Measurements from ENCODE around the gene ATP8B1. TPM values are rescaled to one million over a fixed set of nuclear protein-coding genes. Genes with fewer than 3 reads are reported as not detected.

Gene ATP8B1
- total RNA-seq, 2 donors from 2014 or later, result 27.7 to 47.3 TPM

- intact Hi-C loops (cut with DNase I), result loop anchor here in 1 of 2 donors (1.0 kb wide), 1 partner anchor 36 kb away; no protein-coding TSS in a partner anchor
- no peak for DNase-seq (ENCODE audit: low spot score)
Measured at GRCh38 chr18:57776767-57777166, 26.3 kb downstream of the ATP8B1 start.

DNA sequence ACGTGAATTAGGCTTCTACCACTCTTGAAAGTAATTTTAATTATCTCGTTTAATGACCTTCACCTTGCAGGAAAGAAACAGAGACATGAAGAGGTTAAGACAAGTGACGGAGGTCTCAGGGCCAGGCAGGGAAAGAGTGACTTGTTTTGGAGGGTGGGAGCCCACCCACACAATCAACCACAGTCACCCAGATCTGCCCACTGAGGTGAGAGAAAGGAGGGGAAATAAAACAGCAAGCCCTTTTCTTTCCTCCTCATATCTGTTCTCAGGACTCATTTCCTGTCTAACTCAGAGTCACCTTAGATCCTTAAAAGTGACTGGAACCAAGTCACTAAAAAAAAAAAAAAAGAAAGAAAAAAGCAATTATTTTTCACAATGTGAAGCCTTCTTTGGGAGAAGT is 26.8 kb downstream of the ATP8B1 start:
- intact Hi-C loops (cut with DNase I), result loop anchor here in 1 of 2 donors (1.0 kb wide), 1 partner anchor 36 kb away; no protein-coding TSS in a partner anchor
- DNase-seq (ENCODE audit: low spot score), result no peak

DNA sequence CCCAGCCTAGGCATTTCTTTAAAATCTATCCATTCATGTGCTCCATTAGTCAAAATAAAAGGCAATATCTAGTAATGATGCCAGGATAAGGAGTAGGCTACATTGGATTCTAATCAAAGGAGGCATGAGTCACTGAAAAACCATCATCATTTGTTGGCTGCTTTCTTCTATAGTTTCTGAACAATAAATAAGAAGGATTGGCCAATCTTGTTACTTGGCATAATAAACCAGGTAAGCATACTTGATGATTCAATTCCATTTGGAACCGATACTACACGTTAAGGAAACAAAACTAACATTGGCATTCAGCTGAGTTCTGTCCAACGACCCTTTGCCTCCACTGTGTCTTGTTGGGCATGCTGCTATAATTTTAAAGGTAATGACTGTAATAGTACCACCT is 27.2 kb downstream of the ATP8B1 start:
- DNase-seq (ENCODE audit: low spot score), result no peak
- intact Hi-C loops (cut with DNase I), result loop anchor here in 1 of 2 donors (1.0 kb wide), 1 partner anchor 36 kb away; no protein-coding TSS in a partner anchor

DNA sequence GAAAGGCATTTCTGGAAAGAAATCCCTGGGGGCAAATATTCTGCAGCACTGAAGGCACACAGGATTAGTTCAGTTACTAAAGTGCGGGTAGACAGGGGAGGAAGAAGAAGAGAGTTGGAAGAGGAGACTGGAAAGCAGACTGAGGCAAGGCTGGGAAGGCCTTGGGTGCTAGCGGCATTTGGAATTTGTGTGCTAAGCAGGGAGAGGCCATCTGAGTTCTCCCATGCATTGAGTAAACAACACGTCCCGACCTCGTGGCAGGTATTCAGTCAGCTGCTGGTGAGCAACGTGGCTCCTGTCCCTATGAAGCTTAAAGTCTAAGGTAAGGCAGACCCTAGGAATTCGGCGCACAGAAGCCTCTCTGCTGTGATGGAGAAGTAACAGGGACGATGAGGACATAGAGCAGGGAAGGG is 30.7 kb downstream of the ATP8B1 start:
- DNase-seq (ENCODE audit: low spot score), result no peak
- intact Hi-C loops (cut with DNase I), result no loop called here

DNA sequence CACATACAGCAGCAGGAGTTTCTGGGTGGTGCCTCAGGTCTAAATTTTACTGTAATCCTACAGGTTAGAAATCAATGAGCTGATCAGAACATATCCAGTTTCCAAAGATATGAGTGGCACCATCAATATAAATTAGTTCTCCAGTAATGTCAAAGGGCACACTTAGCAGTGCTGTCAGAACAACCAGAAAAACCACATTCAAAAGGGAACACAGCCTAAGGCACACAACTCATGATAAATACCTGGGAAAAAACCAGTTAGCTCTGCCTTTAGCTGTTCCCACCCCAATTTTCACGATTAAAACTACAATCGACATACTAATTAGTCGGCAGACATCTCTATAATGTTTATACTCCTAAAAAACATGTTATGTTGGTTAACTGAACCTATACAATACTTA is 31.5 kb downstream of the ATP8B1 start:
- intact Hi-C loops (cut with DNase I), result no loop called here
- DNase-seq (ENCODE audit: low spot score), result no peak

- no peak for DNase-seq (ENCODE audit: low spot score)
- intact Hi-C loops (cut with DNase I), result no loop called here
Measured at GRCh38 chr18:57771193-57771592, 31.9 kb downstream of the ATP8B1 start.

- intact Hi-C loops (cut with DNase I), result no loop called here
- DNase-seq (ENCODE audit: low spot score), result no peak
Measured at GRCh38 chr18:57768537-57769326, 34.4 kb downstream of the ATP8B1 start.

- DNase-seq (ENCODE audit: low spot score), result no peak
- intact Hi-C loops (cut with DNase I), result no loop called here
Measured at GRCh38 chr18:57767259-57768050, 35.7 kb downstream of the ATP8B1 start.

DNA sequence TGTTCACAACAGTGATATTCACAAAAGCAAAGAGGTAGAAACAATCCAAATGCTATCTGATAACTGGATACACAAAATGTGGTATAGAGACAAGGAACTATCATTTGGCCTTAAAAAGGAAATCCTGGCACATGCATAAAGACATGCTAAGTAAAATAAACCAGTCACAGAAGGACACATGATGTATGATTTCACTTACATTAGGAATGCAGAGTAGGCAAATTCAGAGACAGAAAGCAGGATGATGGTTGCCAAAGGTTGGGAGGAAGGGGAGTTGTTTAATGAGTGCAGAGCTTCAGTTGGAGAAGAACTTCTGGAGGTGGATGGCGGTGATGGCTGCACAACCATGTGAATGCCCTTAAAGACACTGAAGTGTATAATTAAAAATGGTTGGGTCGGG is 38.1 kb downstream of the ATP8B1 start:
- DNase-seq (ENCODE audit: low spot score), result no peak
- intact Hi-C loops (cut with DNase I), result no loop called here

- DNase-seq (ENCODE audit: low spot score), result no peak
- intact Hi-C loops (cut with DNase I), result no loop called here
Measured at GRCh38 chr18:57764087-57764486, 39.0 kb downstream of the ATP8B1 start.

GRCh38 chr18:57762686-57763085 is 40.4 kb downstream of the ATP8B1 start:
- intact Hi-C loops (cut with DNase I), result no loop called here
- DNase-seq (ENCODE audit: low spot score), result no peak

GRCh38 chr18:57759650-57760049 is 43.5 kb downstream of the ATP8B1 start:
- intact Hi-C loops (cut with DNase I), result no loop called here
- no peak for DNase-seq (ENCODE audit: low spot score)

DNA sequence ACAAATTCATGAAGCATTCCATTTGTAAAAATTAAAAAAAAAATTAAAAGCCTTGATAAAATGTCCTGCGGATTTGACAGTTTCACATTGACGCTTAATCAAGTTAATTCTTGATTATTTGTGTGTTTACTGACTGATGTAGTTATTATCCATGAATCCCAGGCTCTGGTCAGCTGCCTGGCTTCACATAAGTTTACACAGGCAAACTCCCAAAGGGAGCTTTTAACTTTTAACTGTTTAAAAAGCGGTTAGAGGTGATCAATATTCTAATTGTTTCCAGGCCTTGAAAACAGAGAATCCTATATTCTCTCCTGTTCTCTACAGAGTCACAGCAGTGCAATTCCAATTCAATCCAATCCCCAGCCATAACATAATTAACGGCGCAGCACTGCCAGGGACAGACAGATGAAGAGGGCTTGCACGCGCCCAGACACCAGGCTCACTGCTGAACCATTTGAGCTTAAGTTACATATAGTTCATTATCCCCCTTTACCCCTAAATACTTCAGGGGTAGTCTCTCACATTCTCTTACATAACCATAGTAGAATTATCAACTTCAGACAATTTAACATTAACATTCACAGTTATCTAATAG is 47.5 kb downstream of the ATP8B1 start:
- intact Hi-C loops (cut with DNase I), result no loop called here
- no peak for DNase-seq (ENCODE audit: low spot score)

GRCh38 chr18:57754577-57755338 is 48.4 kb downstream of the ATP8B1 start:
- no peak for DNase-seq (ENCODE audit: low spot score)
- intact Hi-C loops (cut with DNase I), result no loop called here

DNA sequence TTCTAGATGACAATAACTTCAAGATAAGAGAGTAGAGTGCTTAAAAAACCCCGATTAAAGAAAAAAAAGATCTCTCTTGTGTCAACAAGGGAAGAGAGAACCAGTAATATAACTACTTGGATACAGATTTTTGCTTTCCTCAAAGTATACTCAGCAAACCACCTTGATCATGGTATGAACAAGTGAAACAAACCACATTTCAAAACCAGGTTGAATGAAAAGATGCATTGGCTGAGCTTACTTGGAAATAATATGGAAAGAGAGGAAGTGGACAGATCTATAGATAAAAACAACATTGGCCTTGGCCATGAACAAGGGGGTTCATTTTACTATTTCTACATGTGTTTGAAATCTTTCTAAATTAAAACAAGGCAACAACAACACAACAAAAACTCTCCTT is 50.1 kb downstream of the ATP8B1 start:
- intact Hi-C loops (cut with DNase I), result no loop called here
- DNase-seq (ENCODE audit: low spot score), result no peak

GRCh38 chr18:57749604-57749970 is 53.5 kb downstream of the ATP8B1 start:
- intact Hi-C loops (cut with DNase I), result loop anchor here in 1 of 2 donors (10.0 kb wide), 1 partner anchor 105 kb away; no protein-coding TSS in a partner anchor

GRCh38 chr18:57748770-57749603 is 54.1 kb downstream of the ATP8B1 start:
- no peak for DNase-seq (ENCODE audit: low spot score)
- intact Hi-C loops (cut with DNase I), result loop anchor here in 1 of 2 donors (10.0 kb wide), 1 partner anchor 104 kb away; no protein-coding TSS in a partner anchor

More at GRCh38 chr18:57749604-57749970, 53.5 kb downstream of the ATP8B1 start:
- no peak for DNase-seq (ENCODE audit: low spot score)
